K562 treated with DMSO at 1 percent for 4 hours (cell line): Measurements from ENCODE around the gene MED13. TPM values are rescaled to one million over a fixed set of nuclear protein-coding genes. Genes with fewer than 3 reads are reported as not detected.

Experiments used
- total RNA-seq: library from RNA; unstranded; fragments of 300-600 nt; gene quantifications from 2 replicates; pipeline ENCODE4 v1.2.3, GENCODE V29; 2022; ENCODE audit not compliant: insufficient read depth

Gene MED13
- 7.7 and 10.2 TPM in 2 replicates for total RNA-seq

GRCh38 chr17:62064791-62065563 is at the start of gene MED13:
MED13 (minus strand) TSS chr17:62065278; CDS start chr17:62065205, 73 bp downstream.

GRCh38 chr17:61927208-61928100 is 137.6 kb downstream of the MED13 start, which contains the start of gene INTS2:
INTS2 (minus strand) TSS chr17:61927982; CDS start chr17:61926644, 1,338 bp downstream.

Other genes with a start within 250 kb of the MED13 start
- 3.0 and 4.1 TPM in 2 replicates for gene BRIP1, start 201.8 kb downstream of the MED13 start, total RNA-seq
- gene INTS2, start 137.3 kb downstream of the MED13 start, total RNA-seq, result 4.2 and 6.6 TPM in 2 replicates